ENCODE measurements around the gene FLT3LG.

The FLT3LG gene

GRCh38 chr19:49473868-49474541, at the start of gene FLT3LG:
Gene FLT3LG (plus strand): TSS chr19:49474215. CDS start chr19:49474640, 425 bp downstream.
- peak; percentile 94 for DNase-seq (ENCODE audit: low spot score)

GRCh38 chr19:49425178-49425577, 48.8 kb upstream of the FLT3LG start, which contains the start of gene GFY:
Gene GFY (plus strand): TSS chr19:49425388. CDS start chr19:49426431, 1,043 bp downstream.
- DNase-seq (ENCODE audit: low spot score), result no peak

GRCh38 chr19:49425922-49426592, 48.0 kb upstream of the FLT3LG start:
- no peak for DNase-seq (ENCODE audit: low spot score)

- DNase-seq (ENCODE audit: low spot score), result no peak
Measured at GRCh38 chr19:49427339-49427738, 46.7 kb upstream of the FLT3LG start.

- DNase-seq (ENCODE audit: low spot score), result no peak
Measured at GRCh38 chr19:49427855-49428546, 46.0 kb upstream of the FLT3LG start.

- no peak for DNase-seq (ENCODE audit: low spot score)
Measured at GRCh38 chr19:49428547-49429451, 45.2 kb upstream of the FLT3LG start.

- DNase-seq (ENCODE audit: low spot score), result no peak
Measured at GRCh38 chr19:49430172-49430677, 43.8 kb upstream of the FLT3LG start.

- DNase-seq (ENCODE audit: low spot score), result no peak
Measured at GRCh38 chr19:49430678-49431329, 43.2 kb upstream of the FLT3LG start.

GRCh38 chr19:49431330-49431749, 42.7 kb upstream of the FLT3LG start:
- no peak for DNase-seq (ENCODE audit: low spot score)

- no peak for DNase-seq (ENCODE audit: low spot score)
Measured at GRCh38 chr19:49432141-49433073, 41.6 kb upstream of the FLT3LG start.

GRCh38 chr19:49433240-49433901, 40.6 kb upstream of the FLT3LG start:
- no peak for DNase-seq (ENCODE audit: low spot score)

GRCh38 chr19:49434907-49435583, 39.0 kb upstream of the FLT3LG start:
- DNase-seq (ENCODE audit: low spot score), result no peak

- no peak for DNase-seq (ENCODE audit: low spot score)
Measured at GRCh38 chr19:49435670-49436069, 38.3 kb upstream of the FLT3LG start.

- DNase-seq (ENCODE audit: low spot score), result peak; percentile 58
Measured at GRCh38 chr19:49436381-49437017, 37.5 kb upstream of the FLT3LG start.

- no peak for DNase-seq (ENCODE audit: low spot score)
Measured at GRCh38 chr19:49437231-49437630, 36.8 kb upstream of the FLT3LG start.

- DNase-seq (ENCODE audit: low spot score), result no peak
Measured at GRCh38 chr19:49438261-49438660, 35.8 kb upstream of the FLT3LG start.

GRCh38 chr19:49439836-49440235, 34.2 kb upstream of the FLT3LG start:
- no peak for DNase-seq (ENCODE audit: low spot score)

GRCh38 chr19:49440439-49441209, 33.4 kb upstream of the FLT3LG start:
- no peak for DNase-seq (ENCODE audit: low spot score)

Data from activated CD4-positive, alpha-beta T cell treated with anti-CD3 and anti-CD28 coated beads, Interleukin-2, Interleukin-4, amounts not matched to agents 100 ng/mL and 50 ng/mL, durations not matched to agents 16 hours and 8 hours (primary cell).